ENCODE measurements around the gene SLX4IP. TPM values are rescaled to one million over a fixed set of nuclear protein-coding genes. Genes with fewer than 3 reads are reported as not detected.

SLX4IP gene
- total RNA-seq, 1 experiment from 2014 or later: 6.4 TPM

DNA sequence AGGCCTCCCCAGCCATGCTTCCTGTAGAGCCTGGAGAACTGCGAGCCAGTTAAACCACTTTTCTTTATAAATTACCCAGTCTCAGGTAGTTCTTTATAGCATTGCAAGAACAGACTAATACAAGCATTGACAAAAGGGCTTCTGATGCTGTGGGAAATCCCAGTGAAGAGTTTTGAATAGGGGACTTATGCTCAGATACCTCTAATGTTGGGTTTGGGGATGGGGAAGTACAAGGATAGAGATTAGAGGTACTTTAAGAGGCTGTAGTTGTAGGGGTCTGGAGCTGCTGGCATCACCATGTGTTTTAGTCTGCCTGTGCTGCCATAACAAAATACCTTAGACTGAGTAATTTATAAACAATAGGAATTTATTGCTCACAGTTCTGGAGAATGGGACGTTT is 8.8 kb downstream of the SLX4IP start:
- peaks cover 12% of the 10 kb centered on the region for H3K4me1 ChIP-seq (ENCODE audit: insufficient read depth, low read length)
- no peak overlapping the region for H3K4me3 ChIP-seq (ENCODE audit: low read length)
- TF ChIP-seq, protein P1, sequence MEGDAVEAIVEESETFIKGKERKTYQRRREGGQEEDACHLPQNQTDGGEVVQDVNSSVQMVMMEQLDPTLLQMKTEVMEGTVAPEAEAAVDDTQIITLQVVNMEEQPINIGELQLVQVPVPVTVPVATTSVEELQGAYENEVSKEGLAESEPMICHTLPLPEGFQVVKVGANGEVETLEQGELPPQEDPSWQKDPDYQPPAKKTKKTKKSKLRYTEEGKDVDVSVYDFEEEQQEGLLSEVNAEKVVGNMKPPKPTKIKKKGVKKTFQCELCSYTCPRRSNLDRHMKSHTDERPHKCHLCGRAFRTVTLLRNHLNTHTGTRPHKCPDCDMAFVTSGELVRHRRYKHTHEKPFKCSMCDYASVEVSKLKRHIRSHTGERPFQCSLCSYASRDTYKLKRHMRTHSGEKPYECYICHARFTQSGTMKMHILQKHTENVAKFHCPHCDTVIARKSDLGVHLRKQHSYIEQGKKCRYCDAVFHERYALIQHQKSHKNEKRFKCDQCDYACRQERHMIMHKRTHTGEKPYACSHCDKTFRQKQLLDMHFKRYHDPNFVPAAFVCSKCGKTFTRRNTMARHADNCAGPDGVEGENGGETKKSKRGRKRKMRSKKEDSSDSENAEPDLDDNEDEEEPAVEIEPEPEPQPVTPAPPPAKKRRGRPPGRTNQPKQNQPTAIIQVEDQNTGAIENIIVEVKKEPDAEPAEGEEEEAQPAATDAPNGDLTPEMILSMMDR (conservative IDR thresholded peaks at IDR 0.05; ENCODE audit: low read depth, low read length): no peak
- TF ChIP-seq EZH2 (IDR thresholded peaks at IDR 0.05; ENCODE audit: low read length, unreplicated experiment) (no peak), EZH2phosphoT487 (IDR thresholded peaks at IDR 0.05; ENCODE audit: borderline replicate concordance, low read length) (no peak)
- no peaks in the 10 kb centered on the region for H3K27me3 ChIP-seq (ENCODE audit: low read length)
- DNase-seq: no peak
- intact Hi-C loops (cut with micrococcal nuclease): no loop called here
- H3K4me2 ChIP-seq (ENCODE audit: low read length): no peak overlapping the region
- BruUV-seq (replicated peaks): no TSS peak
- ChIA-PET CTCF (no interaction called here), POLR2A (ENCODE audit: unreplicated experiment) (no interaction called here)
- H3K9me2 ChIP-seq (replicated peaks; ENCODE audit: low read length): no peaks in the 10 kb centered on the region
- no peak overlapping the region for H3K27ac ChIP-seq (ENCODE audit: low read length)
- H2AFZ ChIP-seq (ENCODE audit: low read length): no peak overlapping the region
- no peaks in the 10 kb centered on the region for H4K20me1 ChIP-seq (ENCODE audit: low read length)
- H3F3A ChIP-seq (ENCODE audit: low read length, unreplicated experiment): no peaks in the 10 kb centered on the region
- no peaks in the 10 kb centered on the region for H3K9me3 ChIP-seq (ENCODE audit: low read length)
- H3K79me2 ChIP-seq (ENCODE audit: low read length): peaks cover 47% of the 10 kb centered on the region
- ATAC-seq: no peak
- no peak overlapping the region for H3K9ac ChIP-seq (ENCODE audit: low read length)
- no peaks in the 10 kb centered on the region for H3K36me3 ChIP-seq (ENCODE audit: low read depth, low read length)

DNA sequence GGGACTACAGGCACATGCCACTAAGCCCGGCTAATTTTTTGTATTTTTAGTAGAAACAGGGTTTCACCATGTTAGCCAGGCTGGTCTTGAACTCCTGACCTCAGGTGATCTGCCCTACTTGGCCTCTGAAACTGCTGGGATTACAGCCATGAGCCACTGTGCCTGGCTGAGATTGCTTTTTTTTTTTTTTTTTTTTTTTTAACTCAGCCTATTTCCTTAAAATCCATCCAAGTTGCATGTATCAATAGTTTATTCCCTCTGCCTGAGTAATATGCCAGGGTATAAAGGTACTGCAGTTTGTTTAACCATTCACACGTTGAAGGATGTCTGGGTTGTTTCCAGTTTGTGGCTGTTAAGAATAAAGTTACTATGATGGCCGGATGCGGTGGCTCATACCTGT is 10.7 kb downstream of the SLX4IP start:
- Histone ChIP-seq H3K9me2 (replicated peaks; ENCODE audit: low read length) (no peaks in the 10 kb centered on the region), H3K27ac (ENCODE audit: low read length) (no peak overlapping the region), H3K9ac (ENCODE audit: low read length) (no peak overlapping the region), H3K9me3 (ENCODE audit: low read length) (no peaks in the 10 kb centered on the region), H3K4me1 (ENCODE audit: insufficient read depth, low read length) (peaks cover 12% of the 10 kb centered on the region), H3K79me2 (ENCODE audit: low read length) (peaks cover 48% of the 10 kb centered on the region), H3K36me3 (ENCODE audit: low read depth, low read length) (peaks cover 8% of the 10 kb centered on the region; the same call in 1 of the 2 replicates), H3K4me3 (ENCODE audit: low read length) (no peak overlapping the region), H3K27me3 (ENCODE audit: low read length) (no peaks in the 10 kb centered on the region), H3F3A (ENCODE audit: low read length, unreplicated experiment) (no peaks in the 10 kb centered on the region), H3K4me2 (ENCODE audit: low read length) (no peak overlapping the region), H2AFZ (ENCODE audit: low read length) (no peak overlapping the region), H4K20me1 (ENCODE audit: low read length) (no peaks in the 10 kb centered on the region)
- ChIA-PET POLR2A (ENCODE audit: unreplicated experiment) (no interaction called here), CTCF (no interaction called here)
- ATAC-seq: no peak
- intact Hi-C loops (cut with micrococcal nuclease): no loop called here
- no peak for DNase-seq
- TF ChIP-seq EZH2phosphoT487 (IDR thresholded peaks at IDR 0.05; ENCODE audit: borderline replicate concordance, low read length): no peak
- TF ChIP-seq, protein P1 (conservative IDR thresholded peaks at IDR 0.05; ENCODE audit: low read depth, low read length): no peak
- no peak for TF ChIP-seq EZH2 (IDR thresholded peaks at IDR 0.05; ENCODE audit: low read length, unreplicated experiment)
- no TSS peak for BruUV-seq (replicated peaks)

DNA sequence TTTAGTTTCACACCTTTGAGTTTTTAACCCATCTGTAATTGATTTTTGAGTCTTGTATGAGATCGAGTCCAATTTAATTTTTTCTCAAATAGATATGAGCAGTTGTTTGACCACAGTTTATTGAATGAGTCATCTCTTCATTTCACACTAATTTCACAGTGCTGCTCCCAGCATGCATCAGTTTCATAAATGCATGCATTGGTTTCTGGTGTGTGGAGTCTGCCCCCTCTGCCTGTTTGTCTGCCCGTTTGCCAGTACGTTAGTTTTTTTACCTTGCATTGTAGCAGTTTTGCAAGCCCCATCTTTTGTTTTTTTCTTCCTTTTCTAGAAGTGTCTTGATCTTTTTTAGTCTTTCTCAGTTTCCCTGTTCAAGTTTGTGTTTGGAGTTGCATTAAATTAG is 11.9 kb downstream of the SLX4IP start:
- peak overlapping the region; percentile 78 for H3K4me2 ChIP-seq (ENCODE audit: low read length)
- intact Hi-C loops (cut with micrococcal nuclease): no loop called here
- no peaks in the 10 kb centered on the region for H3K9me3 ChIP-seq (ENCODE audit: low read length)
- H3K36me3 ChIP-seq (ENCODE audit: low read depth, low read length): peaks cover 8% of the 10 kb centered on the region; the same call in 1 of the 2 replicates
- H3K9me2 ChIP-seq (replicated peaks; ENCODE audit: low read length): no peaks in the 10 kb centered on the region
- ChIA-PET CTCF (no interaction called here), POLR2A (ENCODE audit: unreplicated experiment) (no interaction called here)
- H3K79me2 ChIP-seq (ENCODE audit: low read length): peaks cover 52% of the 10 kb centered on the region
- peak overlapping the region; percentile 44 for H3K4me3 ChIP-seq (ENCODE audit: low read length)
- H3K27ac ChIP-seq (ENCODE audit: low read length): peak overlapping the region; percentile 25; the same call in 1 of the 2 replicates
- ATAC-seq (peak; percentile 98), DNase-seq (peak; percentile 86)
- H2AFZ ChIP-seq (ENCODE audit: low read length): peak overlapping the region; percentile 63; the same call in 1 of the 2 replicates
- H4K20me1 ChIP-seq (ENCODE audit: low read length): no peaks in the 10 kb centered on the region
- H3F3A ChIP-seq (ENCODE audit: low read length, unreplicated experiment): no peaks in the 10 kb centered on the region
- no TSS peak for BruUV-seq (replicated peaks)
- H3K9ac ChIP-seq (ENCODE audit: low read length): peak overlapping the region; percentile 26
- H3K4me1 ChIP-seq (ENCODE audit: insufficient read depth, low read length): peaks cover 19% of the 10 kb centered on the region
- H3K27me3 ChIP-seq (ENCODE audit: low read length): no peaks in the 10 kb centered on the region
- TF ChIP-seq EZH2 (IDR thresholded peaks at IDR 0.05; ENCODE audit: low read length, unreplicated experiment): no peak
- TF ChIP-seq, protein P1 (conservative IDR thresholded peaks at IDR 0.05; ENCODE audit: low read depth, low read length): peak; percentile 37; the same call in 1 of the 2 replicates
- no peak for TF ChIP-seq EZH2phosphoT487 (IDR thresholded peaks at IDR 0.05; ENCODE audit: borderline replicate concordance, low read length)

Measured in PC-3 (cell line).